Hematopoietic multipotent progenitor cell treated with erythropoietin and hydrocortisone succinate and interleukin-3 and kit ligand, for 8 days (in vitro differentiated cells): Measurements from ENCODE around the gene SETMAR.
"Not testable (repeated sequence)": the region's sequence is repeated elsewhere in the genome, so short reads cannot be mapped to it uniquely, and the experiment has no call there.

Experiments
- DNase-seq: peaks from one replicate; pipeline ENCODE4 v3.0.0-alpha.2; 2015

The SETMAR gene

GRCh38 chr3:4314688-4315087 lies 11.5 kb downstream of the SETMAR start:
- peak; percentile 40 for DNase-seq

GRCh38 chr3:4320096-4320911 lies 17.1 kb downstream of the SETMAR start:
- DNase-seq = no peak

- no peak for DNase-seq
Measured at GRCh38 chr3:4321732-4322131, 18.6 kb downstream of the SETMAR start.

GRCh38 chr3:4322635-4323034 lies 19.5 kb downstream of the SETMAR start:
- peak; percentile 83 for DNase-seq

- DNase-seq = no peak
Measured at GRCh38 chr3:4323246-4324027, 20.3 kb downstream of the SETMAR start.

- no peak for DNase-seq
Measured at GRCh38 chr3:4326868-4327267, 23.7 kb downstream of the SETMAR start.

- not testable (repeated sequence) for DNase-seq
Measured at GRCh38 chr3:4329806-4330205, 26.6 kb downstream of the SETMAR start.

GRCh38 chr3:4332111-4332510 lies 28.9 kb downstream of the SETMAR start:
- DNase-seq = no peak

- no peak for DNase-seq
Measured at GRCh38 chr3:4332574-4332973, 29.4 kb downstream of the SETMAR start.

- DNase-seq = no peak
Measured at GRCh38 chr3:4332991-4333390, 29.8 kb downstream of the SETMAR start.

GRCh38 chr3:4334548-4334947 lies 31.4 kb downstream of the SETMAR start:
- no peak for DNase-seq

- no peak for DNase-seq
Measured at GRCh38 chr3:4335840-4336562, 32.8 kb downstream of the SETMAR start.

GRCh38 chr3:4336850-4337546 lies 33.8 kb downstream of the SETMAR start:
- no peak for DNase-seq

- no peak for DNase-seq
Measured at GRCh38 chr3:4338751-4339150, 35.6 kb downstream of the SETMAR start.

GRCh38 chr3:4340077-4340410 lies 36.9 kb downstream of the SETMAR start:
- DNase-seq = no peak

- peak; percentile 54 for DNase-seq
Measured at GRCh38 chr3:4340411-4341335, 37.5 kb downstream of the SETMAR start.

GRCh38 chr3:4341336-4341675 lies 38.1 kb downstream of the SETMAR start:
- no peak for DNase-seq

- DNase-seq = no peak
Measured at GRCh38 chr3:4343258-4343657, 40.1 kb downstream of the SETMAR start.

- DNase-seq = peak; percentile 90
Measured at GRCh38 chr3:4350789-4351163, 47.6 kb downstream of the SETMAR start.

GRCh38 chr3:4351164-4351855 lies 48.1 kb downstream of the SETMAR start:
- peak; percentile 88 for DNase-seq

GRCh38 chr3:4351872-4352271 lies 48.7 kb downstream of the SETMAR start:
- DNase-seq = no peak
